Epithelial cell of proximal tubule (primary cell): Measurements from ENCODE around the gene RNF17. TPM values are rescaled to one million over a fixed set of nuclear protein-coding genes. Genes with fewer than 3 reads are reported as not detected.

Experiments
- DNase-seq: peaks from one replicate; pipeline ENCODE4 v3.0.0-alpha.2; 2011; ENCODE audit warnings: low read depth
- H3K4me3 ChIP-seq: 2 replicates; pipeline ENCODE4 v1.5.1; 2011; ENCODE audit warnings: low read depth, mild to moderate bottlenecking, low read length
- CTCF ChIP-seq: conservative IDR thresholded peaks from 2 replicates; pipeline ENCODE4 v1.5.1; 2012; ENCODE audit warnings: low read depth, mild to moderate bottlenecking, low read length
- total RNA-seq: library from RNA; depleted of rRNA; stranded (reverse); fragments of >200 nt; gene quantifications from 2 replicates; pipeline ENCODE4 v1.2.3, GENCODE V29; 2015

Gene RNF17
- total RNA-seq, 1 donor from 2014 or later, result 1.8 TPM

GRCh38 chr13:24737042-24737441 lies 26.9 kb upstream of the RNF17 start:
- DNase-seq, result no peak
- no peak overlapping the region for H3K4me3 ChIP-seq
- no peak for TF ChIP-seq CTCF

- no peak for DNase-seq
- H3K4me3 ChIP-seq, result no peak overlapping the region
- TF ChIP-seq CTCF, result no peak
Measured at GRCh38 chr13:24738366-24738847, 25.6 kb upstream of the RNF17 start.

- no peak for TF ChIP-seq CTCF
- H3K4me3 ChIP-seq, result no peak overlapping the region
- no peak for DNase-seq
Measured at GRCh38 chr13:24740014-24740890, 23.7 kb upstream of the RNF17 start.

- no peak for DNase-seq
- no peak overlapping the region for H3K4me3 ChIP-seq
- peak; percentile 30 for TF ChIP-seq CTCF
Measured at GRCh38 chr13:24741016-24741662, 22.8 kb upstream of the RNF17 start.

GRCh38 chr13:24741791-24742190 lies 22.2 kb upstream of the RNF17 start:
- H3K4me3 ChIP-seq, result no peak overlapping the region
- DNase-seq, result no peak
- no peak for TF ChIP-seq CTCF

- no peak for DNase-seq
- no peak overlapping the region for H3K4me3 ChIP-seq
- TF ChIP-seq CTCF, result no peak
Measured at GRCh38 chr13:24742294-24742693, 21.7 kb upstream of the RNF17 start.
